GM19035 (cell line): ENCODE measurements around the gene RGPD8.

Source experiments
- ATAC-seq: cut with Tn5 transposase; IDR thresholded peaks from one replicate; pipeline ENCODE4 v1.9.1; 2021; ENCODE audit not compliant: unreplicated experiment

RGPD8 gene

GRCh38 chr2:112339986-112340385 is 93.5 kb downstream of the RGPD8 start:
- no peak for ATAC-seq

GRCh38 chr2:112335600-112335999 is 97.8 kb downstream of the RGPD8 start:
- no peak for ATAC-seq

GRCh38 chr2:112332123-112332696 is 101.2 kb downstream of the RGPD8 start:
- no peak for ATAC-seq

- ATAC-seq, result no peak
Measured at GRCh38 chr2:112322919-112323318, 110.5 kb downstream of the RGPD8 start.

GRCh38 chr2:112321375-112322320 is 111.8 kb downstream of the RGPD8 start:
- no peak for ATAC-seq
